ENCODE results near the gene CCDC110. TPM values are rescaled to one million over a fixed set of nuclear protein-coding genes. Genes with fewer than 3 reads are reported as not detected.

CCDC110 gene
- total RNA-seq, 1 experiment from 2014 or later, result 2.1 TPM

GRCh38 chr4:185395956-185396723, 75.4 kb downstream of the CCDC110 start (continued):
- TF ChIP-seq AFF4 (CRISPR knock-in tag; IDR thresholded peaks at IDR 0.05; ENCODE audit: borderline replicate concordance), result no peak
- TF ChIP-seq SMAD3 (CRISPR knock-in tag; IDR thresholded peaks at IDR 0.05; ENCODE audit: borderline replicate concordance), result peak; percentile 68
- no peak for TF ChIP-seq ZMAT4 (CRISPR knock-in tag; IDR thresholded peaks at IDR 0.05)
- peak; percentile 38 for TF ChIP-seq ZNF416 (CRISPR knock-in tag; IDR thresholded peaks at IDR 0.05)
- TF ChIP-seq ZNF317 (CRISPR knock-in tag; IDR thresholded peaks at IDR 0.05; ENCODE audit: borderline replicate concordance, low read depth), result no peak
- TF ChIP-seq, protein P1, sequence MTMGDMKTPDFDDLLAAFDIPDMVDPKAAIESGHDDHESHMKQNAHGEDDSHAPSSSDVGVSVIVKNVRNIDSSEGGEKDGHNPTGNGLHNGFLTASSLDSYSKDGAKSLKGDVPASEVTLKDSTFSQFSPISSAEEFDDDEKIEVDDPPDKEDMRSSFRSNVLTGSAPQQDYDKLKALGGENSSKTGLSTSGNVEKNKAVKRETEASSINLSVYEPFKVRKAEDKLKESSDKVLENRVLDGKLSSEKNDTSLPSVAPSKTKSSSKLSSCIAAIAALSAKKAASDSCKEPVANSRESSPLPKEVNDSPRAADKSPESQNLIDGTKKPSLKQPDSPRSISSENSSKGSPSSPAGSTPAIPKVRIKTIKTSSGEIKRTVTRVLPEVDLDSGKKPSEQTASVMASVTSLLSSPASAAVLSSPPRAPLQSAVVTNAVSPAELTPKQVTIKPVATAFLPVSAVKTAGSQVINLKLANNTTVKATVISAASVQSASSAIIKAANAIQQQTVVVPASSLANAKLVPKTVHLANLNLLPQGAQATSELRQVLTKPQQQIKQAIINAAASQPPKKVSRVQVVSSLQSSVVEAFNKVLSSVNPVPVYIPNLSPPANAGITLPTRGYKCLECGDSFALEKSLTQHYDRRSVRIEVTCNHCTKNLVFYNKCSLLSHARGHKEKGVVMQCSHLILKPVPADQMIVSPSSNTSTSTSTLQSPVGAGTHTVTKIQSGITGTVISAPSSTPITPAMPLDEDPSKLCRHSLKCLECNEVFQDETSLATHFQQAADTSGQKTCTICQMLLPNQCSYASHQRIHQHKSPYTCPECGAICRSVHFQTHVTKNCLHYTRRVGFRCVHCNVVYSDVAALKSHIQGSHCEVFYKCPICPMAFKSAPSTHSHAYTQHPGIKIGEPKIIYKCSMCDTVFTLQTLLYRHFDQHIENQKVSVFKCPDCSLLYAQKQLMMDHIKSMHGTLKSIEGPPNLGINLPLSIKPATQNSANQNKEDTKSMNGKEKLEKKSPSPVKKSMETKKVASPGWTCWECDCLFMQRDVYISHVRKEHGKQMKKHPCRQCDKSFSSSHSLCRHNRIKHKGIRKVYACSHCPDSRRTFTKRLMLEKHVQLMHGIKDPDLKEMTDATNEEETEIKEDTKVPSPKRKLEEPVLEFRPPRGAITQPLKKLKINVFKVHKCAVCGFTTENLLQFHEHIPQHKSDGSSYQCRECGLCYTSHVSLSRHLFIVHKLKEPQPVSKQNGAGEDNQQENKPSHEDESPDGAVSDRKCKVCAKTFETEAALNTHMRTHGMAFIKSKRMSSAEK (CRISPR knock-in tag; IDR thresholded peaks at IDR 0.05; ENCODE audit: borderline replicate concordance), result no peak
- 0 out of 2 replicates have a peak, but pooled peaks have one; percentile 8 for TF ChIP-seq TEAD4 (CRISPR knock-in tag; IDR thresholded peaks at IDR 0.05)
- TF ChIP-seq ZNF232 (CRISPR knock-in tag; IDR thresholded peaks at IDR 0.05), result peak; percentile 22; the same call in 1 of the 2 replicates
- peak; percentile 76; the same call in 1 of the 2 replicates for TF ChIP-seq E2F5 (CRISPR knock-in tag; IDR thresholded peaks at IDR 0.05)
- TF ChIP-seq CBFB (CRISPR knock-in tag; IDR thresholded peaks at IDR 0.05; ENCODE audit: low read depth), result no peak; the same call in 1 of the 2 replicates
- no peak for TF ChIP-seq EMX1 (CRISPR knock-in tag; IDR thresholded peaks at IDR 0.05)
- peak; percentile 27; the same call in 1 of the 2 replicates for TF ChIP-seq GABPB1 (CRISPR knock-in tag; IDR thresholded peaks at IDR 0.05)
- no peak for TF ChIP-seq GTF2I (CRISPR knock-in tag; conservative IDR thresholded peaks at IDR 0.05)
- TF ChIP-seq, protein P2, sequence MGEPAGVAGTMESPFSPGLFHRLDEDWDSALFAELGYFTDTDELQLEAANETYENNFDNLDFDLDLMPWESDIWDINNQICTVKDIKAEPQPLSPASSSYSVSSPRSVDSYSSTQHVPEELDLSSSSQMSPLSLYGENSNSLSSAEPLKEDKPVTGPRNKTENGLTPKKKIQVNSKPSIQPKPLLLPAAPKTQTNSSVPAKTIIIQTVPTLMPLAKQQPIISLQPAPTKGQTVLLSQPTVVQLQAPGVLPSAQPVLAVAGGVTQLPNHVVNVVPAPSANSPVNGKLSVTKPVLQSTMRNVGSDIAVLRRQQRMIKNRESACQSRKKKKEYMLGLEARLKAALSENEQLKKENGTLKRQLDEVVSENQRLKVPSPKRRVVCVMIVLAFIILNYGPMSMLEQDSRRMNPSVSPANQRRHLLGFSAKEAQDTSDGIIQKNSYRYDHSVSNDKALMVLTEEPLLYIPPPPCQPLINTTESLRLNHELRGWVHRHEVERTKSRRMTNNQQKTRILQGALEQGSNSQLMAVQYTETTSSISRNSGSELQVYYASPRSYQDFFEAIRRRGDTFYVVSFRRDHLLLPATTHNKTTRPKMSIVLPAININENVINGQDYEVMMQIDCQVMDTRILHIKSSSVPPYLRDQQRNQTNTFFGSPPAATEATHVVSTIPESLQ (CRISPR knock-in tag; IDR thresholded peaks at IDR 0.05), result no peak
- TF ChIP-seq RELA (CRISPR knock-in tag; IDR thresholded peaks at IDR 0.05; ENCODE audit: borderline replicate concordance), result peak; percentile 83
- no peak for TF ChIP-seq CREB1 (CRISPR knock-in tag; IDR thresholded peaks at IDR 0.05)
- TF ChIP-seq, protein P3, sequence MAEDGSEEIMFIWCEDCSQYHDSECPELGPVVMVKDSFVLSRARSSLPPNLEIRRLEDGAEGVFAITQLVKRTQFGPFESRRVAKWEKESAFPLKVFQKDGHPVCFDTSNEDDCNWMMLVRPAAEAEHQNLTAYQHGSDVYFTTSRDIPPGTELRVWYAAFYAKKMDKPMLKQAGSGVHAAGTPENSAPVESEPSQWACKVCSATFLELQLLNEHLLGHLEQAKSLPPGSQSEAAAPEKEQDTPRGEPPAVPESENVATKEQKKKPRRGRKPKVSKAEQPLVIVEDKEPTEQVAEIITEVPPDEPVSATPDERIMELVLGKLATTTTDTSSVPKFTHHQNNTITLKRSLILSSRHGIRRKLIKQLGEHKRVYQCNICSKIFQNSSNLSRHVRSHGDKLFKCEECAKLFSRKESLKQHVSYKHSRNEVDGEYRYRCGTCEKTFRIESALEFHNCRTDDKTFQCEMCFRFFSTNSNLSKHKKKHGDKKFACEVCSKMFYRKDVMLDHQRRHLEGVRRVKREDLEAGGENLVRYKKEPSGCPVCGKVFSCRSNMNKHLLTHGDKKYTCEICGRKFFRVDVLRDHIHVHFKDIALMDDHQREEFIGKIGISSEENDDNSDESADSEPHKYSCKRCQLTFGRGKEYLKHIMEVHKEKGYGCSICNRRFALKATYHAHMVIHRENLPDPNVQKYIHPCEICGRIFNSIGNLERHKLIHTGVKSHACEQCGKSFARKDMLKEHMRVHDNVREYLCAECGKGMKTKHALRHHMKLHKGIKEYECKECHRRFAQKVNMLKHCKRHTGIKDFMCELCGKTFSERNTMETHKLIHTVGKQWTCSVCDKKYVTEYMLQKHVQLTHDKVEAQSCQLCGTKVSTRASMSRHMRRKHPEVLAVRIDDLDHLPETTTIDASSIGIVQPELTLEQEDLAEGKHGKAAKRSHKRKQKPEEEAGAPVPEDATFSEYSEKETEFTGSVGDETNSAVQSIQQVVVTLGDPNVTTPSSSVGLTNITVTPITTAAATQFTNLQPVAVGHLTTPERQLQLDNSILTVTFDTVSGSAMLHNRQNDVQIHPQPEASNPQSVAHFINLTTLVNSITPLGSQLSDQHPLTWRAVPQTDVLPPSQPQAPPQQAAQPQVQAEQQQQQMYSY (CRISPR knock-in tag; IDR thresholded peaks at IDR 0.05), result peak; percentile 42; the same call in 1 of the 2 replicates
- TF ChIP-seq TCF7 (CRISPR knock-in tag; IDR thresholded peaks at IDR 0.05; ENCODE audit: low read depth), result 0 out of 2 replicates have a peak, but pooled peaks have one; percentile 59
- TF ChIP-seq E2F1 (CRISPR knock-in tag; IDR thresholded peaks at IDR 0.05), result no peak
- peak; percentile 95 for TF ChIP-seq ZNF138 (CRISPR knock-in tag; conservative IDR thresholded peaks at IDR 0.05)
- TF ChIP-seq SMAD4 (CRISPR knock-in tag; IDR thresholded peaks at IDR 0.05), result no peak
- no peak for TF ChIP-seq GRHL2 (CRISPR knock-in tag; IDR thresholded peaks at IDR 0.05; ENCODE audit: insufficient replicate concordance, severe bottlenecking)
